Psoas muscle (tissue), 8 donors: ENCODE data around the gene ZNF106. TPM values are rescaled to one million over a fixed set of nuclear protein-coding genes. Genes with fewer than 3 reads are reported as not detected.
A peak's percentile ranks its signal among the peaks of the same experiment; 100 is the strongest.

Experiments used
- ATAC-seq, 4 donors: fragments of 200-7000 bp; cut with Tn5 transposase; one replicate each; pipeline ENCODE4 v1.9.1; 2020; ENCODE audit warnings: moderate library complexity in 3 of 4, mild to moderate bottlenecking in 2 of 4
- DNase-seq, 2 donors: peaks; one replicate each; pipeline ENCODE4 v3.0.0-alpha.2; 2020
- H3K27ac ChIP-seq: fragments of 200-600 bp; one replicate; pipeline ENCODE4 v1.8.0; 2022
- H3K27me3 ChIP-seq, 3 donors: fragments of 200-600 bp in 1 of 3; one replicate each; pipeline versions ENCODE4 v1.6.1 to v1.8.0; 2013 to 2022; ENCODE audit warnings: low read length in 2 of 3, mild to moderate bottlenecking in 2 of 3, moderate library complexity in 1 of 3; ENCODE audit not compliant: insufficient read depth in 3 of 3
- H3K36me3 ChIP-seq, 2 donors: fragments of 200-600 bp in 1 of 2; one replicate each; pipeline versions ENCODE4 v1.6.1 to v1.8.0; 2013 to 2022; ENCODE audit warnings: low read depth in 1 of 2, mild to moderate bottlenecking in 1 of 2, moderate library complexity in 1 of 2; ENCODE audit not compliant: insufficient read depth in 1 of 2
- H3K4me1 ChIP-seq: fragments of 200-600 bp; one replicate; pipeline ENCODE4 v1.8.0; 2022
- H3K4me3 ChIP-seq: fragments of 200-600 bp; one replicate; pipeline ENCODE4 v1.8.0; 2022; ENCODE audit warnings: mild to moderate bottlenecking
- H3K9me3 ChIP-seq: fragments of 200-600 bp; one replicate; pipeline ENCODE4 v1.8.0; 2022
- CTCF ChIP-seq: fragments of 200-600 bp; IDR thresholded peaks from one replicate; pipeline ENCODE4 v1.8.0; 2022; ENCODE audit warnings: antibody characterized with exemption
- WGBS, 3 donors: extraction: QIAGEN DNeasy Blood & Tissue Kit; methylation state at CpG; one replicate each; pipeline versions ENCODE4 v1.1.6 to v1.1.7; 2013; 5-methylcytosine and 5-hydroxymethylcytosine counted together
- intact Hi-C, 2 donors: fragments of 100-400 bp; cut with DNase I; formaldehyde crosslinking; loops; one replicate each; pipeline versions ENCODE4 v1.11.0 to v1.14.2; 2022
- polyA plus RNA-seq, 3 donors: library from polyadenylated mRNA; stranded (reverse); fragments of 200-250 nt; gene quantifications; one replicate each; pipeline ENCODE4 v1.2.3, GENCODE V29; 2013
- total RNA-seq, 4 donors: library from RNA; stranded (reverse); fragmentation: NEBNext Ultra II Directional in 2 of 4; extraction: Animal tissue kit (Norgen Biotek cat#: 25700) in 2 of 4; gene quantifications; one replicate each; pipeline versions ENCODE4 v1.2.1 to v1.2.4, GENCODE V29; 2021 to 2023
- donor health status: healthy with polysubstance abuse.
- donor health status: DM: no; HTN: no; CAD: no; lungs with moderate emphysema.
- donor health status: Bipolar disorder and iron deficiency.
- donor health status: healthy.
- donor health status: DM: yes; HTN: yes; CAD: no.
- donor health status: DM: no; HTN: no; CAD: no.
- donor health status: DM: no; HTN: no; CAD: no.
- donor health status: DM: yes; HTN: yes; CAD: no.

Gene ZNF106
- total and polyA plus RNA-seq, 7 donors, result 76.1 to 768 (median 617) TPM

GRCh38 chr15:42491539-42492225, 741 bp upstream of the ZNF106 start:
- ATAC-seq (peak in 1 of 4 donors; percentile 8), DNase-seq (no peak)
- Histone ChIP-seq H3K4me3 (peak overlapping the region; percentile 92), H3K4me1 (peaks cover 22% of the 10 kb centered on the region), H3K27me3 (no peaks in the 10 kb centered on the region), H3K9me3 (no peaks in the 10 kb centered on the region), H3K36me3 (no peaks in the 10 kb centered on the region), H3K27ac (peak overlapping the region; percentile 95)
- intact Hi-C loops, result no loop called here
- no peak for TF ChIP-seq CTCF
- 80 to 85% (median 83%) methylated on average over 18 of the region's 18 CpGs for WGBS, 3 donors

GRCh38 chr15:42490291-42490670, 660 bp downstream of the ZNF106 start:
- Histone ChIP-seq H3K27ac (peak overlapping the region; percentile 95), H3K36me3 (no peaks in the 10 kb centered on the region), H3K9me3 (no peaks in the 10 kb centered on the region), H3K4me3 (peak overlapping the region; percentile 92), H3K4me1 (peaks cover 15% of the 10 kb centered on the region), H3K27me3 (no peaks in the 10 kb centered on the region)
- WGBS, 3 donors, result 5 to 6% (median 6%) methylated on average over 11 of the region's 11 CpGs
- no peak for ATAC-seq
- DNase-seq, result no peak
- no peak for TF ChIP-seq CTCF
- intact Hi-C loops, result no loop called here

GRCh38 chr15:42483677-42484076, 7.3 kb downstream of the ZNF106 start:
- Histone ChIP-seq H3K27ac (no peak overlapping the region), H3K36me3 (no peaks in the 10 kb centered on the region), H3K4me3 (no peak overlapping the region), H3K4me1 (peaks cover 5% of the 10 kb centered on the region), H3K9me3 (no peaks in the 10 kb centered on the region), H3K27me3 (no peaks in the 10 kb centered on the region)
- intact Hi-C loops, result loop anchor here in 1 of 2 donors (10.0 kb wide), 1 partner anchor 209 kb away; the partner anchor contains the start of genes GANC and TMEM87A
- TF ChIP-seq CTCF, result no peak
- ATAC-seq (peak in 1 of 4 donors; percentile 27), DNase-seq (no peak)
- 93 to 98% (median 94%) methylated on average over 1 of the region's 1 CpG for WGBS, 3 donors

GRCh38 chr15:42482701-42483100, 8.2 kb downstream of the ZNF106 start:
- no peaks in the 10 kb centered on the region for H3K9me3 ChIP-seq
- H3K27me3 ChIP-seq, result no peaks in the 10 kb centered on the region
- DNase-seq (no peak), ATAC-seq (no peak)
- no peak overlapping the region for H3K27ac ChIP-seq
- no peaks in the 10 kb centered on the region for H3K36me3 ChIP-seq
- 94 to 97% (median 95%) methylated on average over 6 of the region's 6 CpGs for WGBS, 3 donors
- no peak overlapping the region for H3K4me3 ChIP-seq
- intact Hi-C loops, result loop anchor here in 1 of 2 donors (10.0 kb wide), 1 partner anchor 208 kb away; the partner anchor contains the start of genes GANC and TMEM87A
- H3K4me1 ChIP-seq, result peaks cover 5% of the 10 kb centered on the region
- TF ChIP-seq CTCF, result no peak
